GM23338 (cell line): Measurements from ENCODE around the gene BRSK2. TPM values are rescaled to one million over a fixed set of nuclear protein-coding genes. Genes with fewer than 3 reads are reported as not detected.

Experiments used
- ATAC-seq: fragments of 200-7000 bp; cut with Tn5 transposase; 3 replicates; pipeline ENCODE4 v1.9.1; 2020
- DNase-seq: peaks from one replicate; pipeline ENCODE4 v3.0.0-alpha.2; 2015; ENCODE audit warnings: low spot score
- H2AFZ ChIP-seq: fragments of 200-600 bp; sonication (generic); 2 replicates; pipeline ENCODE4 v1.8.0; 2016; ENCODE audit warnings: antibody characterized with exemption, mild to moderate bottlenecking, moderate library complexity
- H3F3A ChIP-seq: fragments of 200-600 bp; sonication (generic); replicated peaks from 2 replicates; pipeline ENCODE4 v1.8.0; 2017; ENCODE audit warnings: antibody characterized with exemption, mixed run types, low read depth
- H3K27ac ChIP-seq: fragments of 200-600 bp; sonication (generic); 2 replicates; pipeline ENCODE4 v1.6.1; 2016; ENCODE audit warnings: low read depth
- H3K27me3 ChIP-seq: fragments of 200-600 bp; sonication (generic); 2 replicates; pipeline ENCODE4 v1.8.0; 2016; ENCODE audit warnings: mild to moderate bottlenecking, mixed run types, moderate library complexity; ENCODE audit not compliant: insufficient read depth
- H3K36me3 ChIP-seq: fragments of 200-600 bp; sonication (generic); 2 replicates; pipeline ENCODE4 v1.8.0; 2016; ENCODE audit warnings: mild to moderate bottlenecking; ENCODE audit not compliant: insufficient read depth
- H3K4me1 ChIP-seq: fragments of 200-600 bp; sonication (generic); 2 replicates; pipeline ENCODE4 v1.8.0; 2016; ENCODE audit warnings: mild to moderate bottlenecking, moderate library complexity; ENCODE audit not compliant: insufficient read depth
- H3K4me2 ChIP-seq: fragments of 200-600 bp; sonication (generic); 2 replicates; pipeline ENCODE4 v1.7.1; 2017; ENCODE audit warnings: mixed run types
- H3K4me3 ChIP-seq: fragments of 200-600 bp; sonication (generic); 2 replicates; pipeline ENCODE4 v1.6.1; 2016; ENCODE audit warnings: mixed run types
- H3K79me2 ChIP-seq: fragments of 200-600 bp; sonication (generic); replicated peaks from 2 replicates; pipeline ENCODE4 v1.8.0; 2017; ENCODE audit warnings: mild to moderate bottlenecking; ENCODE audit not compliant: insufficient read depth
- H3K9me2 ChIP-seq: fragments of 200-600 bp; sonication (generic); 2 replicates; pipeline ENCODE4 v1.8.0; 2017; ENCODE audit not compliant: insufficient read depth
- H4K20me1 ChIP-seq: fragments of 200-600 bp; sonication (generic); replicated peaks from 2 replicates; pipeline ENCODE4 v1.8.0; 2017; ENCODE audit warnings: mild to moderate bottlenecking; ENCODE audit not compliant: insufficient read depth
- H3K27ac Mint-ChIP-seq: 2 replicates; pipeline ENCODE4 v1.8.0; 2020; ENCODE audit warnings: inconsistent platforms, mild to moderate bottlenecking, moderate library complexity, mixed read lengths
- H3K27me3 Mint-ChIP-seq: 3 replicates; pipeline ENCODE4 v1.8.0; 2022; ENCODE audit warnings: low read depth, mild to moderate bottlenecking, moderate library complexity, mixed read lengths, inconsistent platforms; ENCODE audit not compliant: insufficient read depth, poor library complexity
- H3K36me3 Mint-ChIP-seq: 3 replicates; pipeline ENCODE4 v1.8.0; 2021; ENCODE audit warnings: low read depth, mild to moderate bottlenecking, inconsistent platforms, moderate library complexity, mixed read lengths
- H3K4me1 Mint-ChIP-seq: 3 replicates; pipeline ENCODE4 v1.8.0; 2020; ENCODE audit warnings: mild to moderate bottlenecking, inconsistent platforms, mixed read lengths
- H3K4me3 Mint-ChIP-seq: 3 replicates; pipeline ENCODE4 v1.8.0; 2021; ENCODE audit warnings: moderate library complexity, mild to moderate bottlenecking, inconsistent platforms, mixed read lengths
- H3K9me3 Mint-ChIP-seq: 3 replicates; pipeline ENCODE4 v1.8.0; 2020; ENCODE audit warnings: moderate library complexity, mild to moderate bottlenecking, inconsistent platforms, mixed read lengths
- CREB1 ChIP-seq: fragments of 250-450 bp; sonication (Bioruptor Pico); IDR thresholded peaks from 2 replicates; pipeline ENCODE4 v1.5.0; 2020; ENCODE audit warnings: low read depth, mild to moderate bottlenecking, moderate library complexity
- CTCF ChIP-seq, 2 experiments: fragments of 200-600 bp in 1 of 2; sonication (generic) in 1 of 2; conservative IDR thresholded peaks; 2 replicates each; pipeline versions ENCODE4 v1.5.1 to v1.6.1; 2016 to 2017; ENCODE audit warnings: antibody characterized with exemption in 2 of 2, low read depth in 2 of 2, mild to moderate bottlenecking in 2 of 2, moderate library complexity in 1 of 2
- ETS1 ChIP-seq: IDR thresholded peaks from 2 replicates; pipeline ENCODE4 v1.6.1; 2016; ENCODE audit warnings: antibody characterized with exemption
- EZH2 ChIP-seq: fragments of 200-600 bp; sonication (generic); IDR thresholded peaks from one replicate; pipeline ENCODE4 v1.8.0; 2017; ENCODE audit warnings: antibody characterized with exemption, mild to moderate bottlenecking, low read depth; ENCODE audit not compliant: unreplicated experiment
- EZH2phosphoT487 ChIP-seq: fragments of 200-600 bp; sonication (generic); IDR thresholded peaks from one replicate; pipeline ENCODE4 v1.8.1; 2018; ENCODE audit warnings: antibody characterized with exemption; ENCODE audit not compliant: unreplicated experiment
- JUNB ChIP-seq: IDR thresholded peaks from one replicate; pipeline ENCODE4 v1.6.1; 2016; ENCODE audit warnings: antibody characterized with exemption; ENCODE audit not compliant: unreplicated experiment
- NANOG ChIP-seq: IDR thresholded peaks from 2 replicates; pipeline ENCODE4 v1.6.1; 2016; ENCODE audit warnings: antibody characterized with exemption, borderline replicate concordance
- POLR2AphosphoS5 ChIP-seq: IDR thresholded peaks from 2 replicates; pipeline ENCODE4 v1.6.1; 2016; ENCODE audit warnings: antibody characterized with exemption, low read depth
- REST ChIP-seq: IDR thresholded peaks from one replicate; pipeline ENCODE4 v1.6.1; 2018; ENCODE audit warnings: antibody characterized with exemption; ENCODE audit not compliant: unreplicated experiment
- STAT1 ChIP-seq: IDR thresholded peaks from one replicate; pipeline ENCODE4 v1.6.1; 2016; ENCODE audit warnings: antibody characterized with exemption; ENCODE audit not compliant: unreplicated experiment
- ZNF114 ChIP-seq: fragments of 250-450 bp; sonication (Bioruptor Pico); IDR thresholded peaks from 2 replicates; pipeline ENCODE4 v1.5.0; 2020; ENCODE audit warnings: mild to moderate bottlenecking, moderate library complexity
- ZNF331 ChIP-seq: fragments of 250-450 bp; sonication (Bioruptor Pico); IDR thresholded peaks from 2 replicates; pipeline ENCODE4 v1.5.0; 2020; ENCODE audit warnings: low read depth, mild to moderate bottlenecking, moderate library complexity
- polyA plus RNA-seq: library from polyadenylated mRNA; unstranded; fragments of >200 nt; fragmentation: Nextera tagmentation; extraction: Ambion mirVana; gene quantifications from 2 replicates; pipeline ENCODE4 v1.2.1, GENCODE V29; 2016
- total RNA-seq: library from RNA; depleted of rRNA; stranded (reverse); fragments of >200 nt; shearing (Covaris generic); gene quantifications from 2 replicates; pipeline ENCODE4 v1.2.3, GENCODE V29; 2014

The BRSK2 gene
- total and polyA plus RNA-seq, 2 experiments from 2014 or later: 7.2 to 20.3 TPM

GRCh38 chr11:1428762-1429316, 39.1 kb downstream of the BRSK2 start:
- Histone ChIP-seq H3K27me3 (no peaks in the 10 kb centered on the region), H3K79me2 (peaks cover 19% of the 10 kb centered on the region), H3K9me2 (no peaks in the 10 kb centered on the region), H3K4me2 (no peak overlapping the region), H3K4me3 (no peak overlapping the region), H2AFZ (no peak overlapping the region), H3K4me1 (no peaks in the 10 kb centered on the region), H3F3A (no peaks in the 10 kb centered on the region), H3K27ac (no peak overlapping the region), H4K20me1 (no peaks in the 10 kb centered on the region; the same call in 1 of the 2 replicates), H3K36me3 (no peaks in the 10 kb centered on the region)
- 0 out of 3 replicates have a peak, but pooled peaks cover 4% of the 10 kb centered on the region for H3K9me3 Mint-ChIP-seq
- H3K27me3 Mint-ChIP-seq: peaks cover 2% of the 10 kb centered on the region
- no peak for DNase-seq
- H3K4me1 Mint-ChIP-seq: no peaks in the 10 kb centered on the region; the same call in 2 of the 3 replicates
- peaks cover 3% of the 10 kb centered on the region; the same call in 1 of the 3 replicates for H3K36me3 Mint-ChIP-seq
- ATAC-seq: no peak
- H3K4me3 Mint-ChIP-seq: no peak overlapping the region
- TF ChIP-seq JUNB (no peak), CREB1 (CRISPR knock-in tag) (no peak), EZH2 (no peak), ETS1 (no peak), REST (no peak)
- H3K27ac Mint-ChIP-seq: no peak overlapping the region

- no peaks in the 10 kb centered on the region for H3K27me3 ChIP-seq
- H3K79me2 ChIP-seq: peaks cover 6% of the 10 kb centered on the region
- H3K27ac ChIP-seq: no peak overlapping the region
- H3K9me2 ChIP-seq: no peaks in the 10 kb centered on the region
- no peak overlapping the region for H3K4me2 ChIP-seq
- H3K36me3 ChIP-seq: no peaks in the 10 kb centered on the region
- no peak overlapping the region; the same call in 2 of the 3 replicates for H3K4me3 Mint-ChIP-seq
- H3K27ac Mint-ChIP-seq: no peak overlapping the region
- no peaks in the 10 kb centered on the region; the same call in 1 of the 2 replicates for H4K20me1 ChIP-seq
- no peaks in the 10 kb centered on the region; the same call in 1 of the 3 replicates for H3K4me1 Mint-ChIP-seq
- DNase-seq: no peak
- peaks cover 3% of the 10 kb centered on the region; the same call in 1 of the 3 replicates for H3K36me3 Mint-ChIP-seq
- H2AFZ ChIP-seq: no peak overlapping the region
- no peak for ATAC-seq
- H3F3A ChIP-seq: no peaks in the 10 kb centered on the region
- H3K4me3 ChIP-seq: no peak overlapping the region
- 0 out of 3 replicates have a peak, but pooled peaks cover 4% of the 10 kb centered on the region for H3K9me3 Mint-ChIP-seq
- no peaks in the 10 kb centered on the region for H3K27me3 Mint-ChIP-seq
- no peaks in the 10 kb centered on the region for H3K4me1 ChIP-seq
- TF ChIP-seq REST (no peak), CTCF (conservative IDR thresholded peaks at IDR 0.05; ENCODE audit: low read depth in 2 of 2) (no peak), CREB1 (CRISPR knock-in tag) (no peak), ETS1 (no peak), ZNF114 (CRISPR knock-in tag) (no peak), POLR2AphosphoS5 (no peak), ZNF331 (CRISPR knock-in tag) (no peak), EZH2 (no peak), STAT1 (no peak), NANOG (no peak), EZH2phosphoT487 (no peak), JUNB (no peak)
These were observed 43.8 kb downstream of the BRSK2 start for GRCh38 chr11:1433568-1433967.
